Measurements from ENCODE around the gene WDR59.

DNA sequence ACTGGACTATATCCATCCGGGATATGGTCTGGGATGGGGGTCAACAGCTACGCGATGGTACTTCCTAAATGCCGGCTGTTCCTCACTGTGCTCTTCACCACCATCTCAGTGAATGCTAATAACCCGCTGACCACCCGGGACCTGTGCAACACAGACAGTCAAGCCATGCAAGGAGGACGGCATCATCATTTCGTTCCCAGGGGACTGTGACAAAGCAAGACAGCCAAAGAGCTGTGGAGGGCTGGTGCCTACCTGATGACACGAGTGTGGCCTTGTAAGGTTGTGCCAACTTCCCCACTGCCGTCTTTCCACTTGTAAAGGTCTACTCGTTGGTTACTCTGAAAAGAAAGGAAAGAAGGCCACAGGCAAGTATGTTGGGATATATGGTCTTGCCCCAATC lies 33.7 kb downstream of the WDR59 start:
- TF ChIP-seq, protein P1, sequence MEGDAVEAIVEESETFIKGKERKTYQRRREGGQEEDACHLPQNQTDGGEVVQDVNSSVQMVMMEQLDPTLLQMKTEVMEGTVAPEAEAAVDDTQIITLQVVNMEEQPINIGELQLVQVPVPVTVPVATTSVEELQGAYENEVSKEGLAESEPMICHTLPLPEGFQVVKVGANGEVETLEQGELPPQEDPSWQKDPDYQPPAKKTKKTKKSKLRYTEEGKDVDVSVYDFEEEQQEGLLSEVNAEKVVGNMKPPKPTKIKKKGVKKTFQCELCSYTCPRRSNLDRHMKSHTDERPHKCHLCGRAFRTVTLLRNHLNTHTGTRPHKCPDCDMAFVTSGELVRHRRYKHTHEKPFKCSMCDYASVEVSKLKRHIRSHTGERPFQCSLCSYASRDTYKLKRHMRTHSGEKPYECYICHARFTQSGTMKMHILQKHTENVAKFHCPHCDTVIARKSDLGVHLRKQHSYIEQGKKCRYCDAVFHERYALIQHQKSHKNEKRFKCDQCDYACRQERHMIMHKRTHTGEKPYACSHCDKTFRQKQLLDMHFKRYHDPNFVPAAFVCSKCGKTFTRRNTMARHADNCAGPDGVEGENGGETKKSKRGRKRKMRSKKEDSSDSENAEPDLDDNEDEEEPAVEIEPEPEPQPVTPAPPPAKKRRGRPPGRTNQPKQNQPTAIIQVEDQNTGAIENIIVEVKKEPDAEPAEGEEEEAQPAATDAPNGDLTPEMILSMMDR (IDR thresholded peaks at IDR 0.05), result no peak
- TF ChIP-seq ZFX (IDR thresholded peaks at IDR 0.05; ENCODE audit: borderline replicate concordance), result no peak

Measured in 22Rv1 (cell line).